ENCODE data around the gene TSPAN12.

DNA sequence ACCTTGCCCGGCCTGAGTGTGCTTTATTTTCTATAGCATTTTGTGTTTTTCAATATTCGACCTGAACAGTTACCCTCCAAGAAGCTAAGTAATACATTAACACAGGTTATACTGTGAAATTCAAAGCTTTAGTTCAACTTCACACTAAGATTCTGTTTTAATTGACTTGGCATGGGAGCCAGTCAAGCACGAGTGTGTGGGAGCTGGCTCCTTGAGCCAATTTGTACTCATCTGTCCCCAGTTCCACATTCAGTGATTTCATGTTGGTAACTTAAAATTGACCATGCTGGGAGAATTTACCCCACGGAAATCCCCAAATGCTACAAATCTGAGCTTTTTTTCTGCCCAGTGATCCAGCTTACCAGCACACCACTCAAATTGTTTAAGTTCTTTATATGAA is 20.3 kb downstream of the TSPAN12 start:
- TF ChIP-seq, protein P1, sequence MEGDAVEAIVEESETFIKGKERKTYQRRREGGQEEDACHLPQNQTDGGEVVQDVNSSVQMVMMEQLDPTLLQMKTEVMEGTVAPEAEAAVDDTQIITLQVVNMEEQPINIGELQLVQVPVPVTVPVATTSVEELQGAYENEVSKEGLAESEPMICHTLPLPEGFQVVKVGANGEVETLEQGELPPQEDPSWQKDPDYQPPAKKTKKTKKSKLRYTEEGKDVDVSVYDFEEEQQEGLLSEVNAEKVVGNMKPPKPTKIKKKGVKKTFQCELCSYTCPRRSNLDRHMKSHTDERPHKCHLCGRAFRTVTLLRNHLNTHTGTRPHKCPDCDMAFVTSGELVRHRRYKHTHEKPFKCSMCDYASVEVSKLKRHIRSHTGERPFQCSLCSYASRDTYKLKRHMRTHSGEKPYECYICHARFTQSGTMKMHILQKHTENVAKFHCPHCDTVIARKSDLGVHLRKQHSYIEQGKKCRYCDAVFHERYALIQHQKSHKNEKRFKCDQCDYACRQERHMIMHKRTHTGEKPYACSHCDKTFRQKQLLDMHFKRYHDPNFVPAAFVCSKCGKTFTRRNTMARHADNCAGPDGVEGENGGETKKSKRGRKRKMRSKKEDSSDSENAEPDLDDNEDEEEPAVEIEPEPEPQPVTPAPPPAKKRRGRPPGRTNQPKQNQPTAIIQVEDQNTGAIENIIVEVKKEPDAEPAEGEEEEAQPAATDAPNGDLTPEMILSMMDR (IDR thresholded peaks at IDR 0.05), result no peak
- no peak for TF ChIP-seq POLR2A (IDR thresholded peaks at IDR 0.05)
- TF ChIP-seq EP300 (IDR thresholded peaks at IDR 0.05), result no peak

Measured in ovary (tissue), 3 donors.